RKO (cell line): ENCODE results near the gene LRIT2.
"Not testable (repeated sequence)": the region's sequence is repeated elsewhere in the genome, so short reads cannot be mapped to it uniquely, and the experiment has no call there.

Source experiments
- DNase-seq: peaks from one replicate; pipeline ENCODE4 v3.0.0-alpha.2; 2016; ENCODE audit warnings: low spot score

Gene LRIT2

GRCh38 chr10:84180386-84180785 is 45.0 kb downstream of the LRIT2 start:
- DNase-seq: not testable (repeated sequence)

GRCh38 chr10:84179059-84179710 is 46.2 kb downstream of the LRIT2 start:
- peak; percentile 53 for DNase-seq

GRCh38 chr10:84178160-84178609 is 47.2 kb downstream of the LRIT2 start:
- no peak for DNase-seq

- no peak for DNase-seq
Observed at GRCh38 chr10:84177541-84178141, 47.7 kb downstream of the LRIT2 start.

- DNase-seq: no peak
Observed at GRCh38 chr10:84176836-84177474, 48.4 kb downstream of the LRIT2 start.

GRCh38 chr10:84176351-84176750 is 49.0 kb downstream of the LRIT2 start:
- no peak for DNase-seq

GRCh38 chr10:84175436-84175835 is 49.9 kb downstream of the LRIT2 start:
- no peak for DNase-seq

- no peak for DNase-seq
Observed at GRCh38 chr10:84173501-84173929, 51.8 kb downstream of the LRIT2 start, which contains the start of gene GPR15LG. GPR15LG (plus strand) TSS chr10:84173801; CDS start chr10:84173852, 51 bp downstream.

- DNase-seq: no peak
Observed at GRCh38 chr10:84172467-84173356, 52.6 kb downstream of the LRIT2 start.

- DNase-seq: not testable (repeated sequence)
Observed at GRCh38 chr10:84171700-84172466, 53.5 kb downstream of the LRIT2 start.

GRCh38 chr10:84171237-84171636 is 54.1 kb downstream of the LRIT2 start:
- DNase-seq: not testable (repeated sequence)
